GM19099 (cell line): ENCODE results near the gene INPP5K.

Experiments
- POLR2A ChIP-seq: IDR thresholded peaks from 3 replicates; pipeline ENCODE4 v1.6.1; 2011; ENCODE audit warnings: low read depth; ENCODE audit not compliant: insufficient read length; ENCODE audit errors: extremely low read depth

Gene INPP5K

DNA sequence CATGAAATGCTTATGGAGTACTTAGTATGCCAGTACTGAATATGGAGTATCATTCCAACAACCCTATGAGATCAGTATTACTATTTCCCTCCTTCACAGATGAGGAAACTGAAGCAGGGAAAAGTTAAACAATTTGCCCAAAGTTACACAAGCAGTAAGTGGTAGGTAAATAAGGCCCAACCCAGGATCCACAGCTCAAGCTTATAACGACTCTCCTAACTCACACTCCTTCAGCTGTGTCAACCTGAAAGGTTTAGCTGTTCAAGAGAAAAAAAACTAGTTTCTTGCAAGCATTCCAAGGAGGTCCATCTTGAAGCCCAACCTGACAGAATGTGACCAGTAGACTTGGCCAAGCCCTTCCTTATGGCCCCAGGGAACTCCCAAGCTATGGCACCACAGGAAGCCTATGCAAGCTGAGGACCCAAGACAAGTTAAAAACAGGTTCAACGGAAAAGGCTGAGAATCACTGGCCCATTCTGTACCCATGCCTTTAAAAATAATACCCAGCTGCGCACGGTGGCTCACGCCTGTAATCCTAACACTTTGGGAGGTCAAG, 66.9 kb downstream of the INPP5K start:
- TF ChIP-seq POLR2A, result no peak

DNA sequence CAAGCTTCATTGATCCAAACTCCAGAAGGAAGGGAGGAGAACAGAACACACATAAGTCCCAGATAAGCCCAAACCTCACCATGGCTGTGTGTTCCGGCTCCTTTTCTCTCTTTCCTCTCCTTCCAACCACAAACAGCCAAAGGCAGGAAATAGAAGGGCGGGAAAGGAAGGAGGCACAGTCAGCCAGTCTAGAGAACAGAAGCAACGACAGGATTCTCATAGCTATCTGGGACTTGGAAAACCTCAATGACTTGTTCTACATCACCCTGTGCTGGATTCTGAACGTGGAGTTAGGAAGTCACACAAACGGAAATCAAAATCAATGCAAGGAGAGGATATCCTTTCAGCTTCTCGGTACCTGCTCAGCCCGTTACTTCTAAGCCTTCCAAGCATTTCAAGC, 69.4 kb downstream of the INPP5K start:
- no peak for TF ChIP-seq POLR2A

DNA sequence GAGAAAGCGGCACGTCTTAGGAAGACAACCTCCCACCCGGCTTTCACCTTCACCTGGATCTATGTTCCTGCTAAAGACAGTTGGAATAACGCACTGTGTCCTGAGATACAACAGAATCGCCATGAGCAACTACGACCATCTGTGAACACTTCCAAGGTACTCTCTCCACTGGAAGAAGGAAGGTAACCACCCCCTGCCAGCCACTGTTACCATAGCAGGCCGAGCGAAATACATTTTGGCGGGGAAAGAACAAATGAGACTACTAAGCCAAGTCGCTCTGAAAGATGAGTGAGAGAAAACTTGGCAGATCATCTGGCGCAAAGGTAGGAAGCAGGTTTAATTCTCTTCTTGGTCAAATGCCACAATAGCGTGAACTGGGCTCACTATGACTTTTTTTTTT, 70.2 kb downstream of the INPP5K start:
- TF ChIP-seq POLR2A, result no peak
